ENCODE results near the gene RPA1.

RPA1 gene

DNA sequence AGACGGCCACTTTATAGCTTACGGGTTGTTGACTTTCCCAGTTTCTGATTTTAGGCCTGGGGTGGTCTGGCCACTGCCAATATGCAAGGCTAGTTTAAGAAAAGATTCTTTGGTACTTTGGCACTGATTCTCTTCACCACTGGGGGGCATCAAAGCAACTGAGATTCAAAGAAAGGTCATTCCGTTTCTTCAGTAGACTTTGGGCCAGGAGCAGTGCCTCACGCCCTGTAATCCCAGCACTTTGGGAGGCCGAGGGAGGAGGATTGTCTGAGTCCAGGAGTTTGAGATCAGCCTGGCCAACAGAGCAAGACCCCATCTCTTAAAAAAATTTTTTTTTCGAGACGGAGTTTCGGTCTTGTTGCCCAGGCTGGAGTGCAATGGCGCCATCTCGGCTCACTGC lies 53.0 kb downstream of the RPA1 start:
- H3K9ac ChIP-seq (ENCODE audit: low read length), result no peak overlapping the region
- no peak overlapping the region for H3K4me2 ChIP-seq (ENCODE audit: low read depth, low read length, poor library complexity, severe bottlenecking)
- H2AFZ ChIP-seq (ENCODE audit: low read depth, low read length, severe bottlenecking), result no peak overlapping the region
- H4K20me1 ChIP-seq (ENCODE audit: low read depth, low read length), result no peaks in the 10 kb centered on the region
- TF ChIP-seq, protein P1, sequence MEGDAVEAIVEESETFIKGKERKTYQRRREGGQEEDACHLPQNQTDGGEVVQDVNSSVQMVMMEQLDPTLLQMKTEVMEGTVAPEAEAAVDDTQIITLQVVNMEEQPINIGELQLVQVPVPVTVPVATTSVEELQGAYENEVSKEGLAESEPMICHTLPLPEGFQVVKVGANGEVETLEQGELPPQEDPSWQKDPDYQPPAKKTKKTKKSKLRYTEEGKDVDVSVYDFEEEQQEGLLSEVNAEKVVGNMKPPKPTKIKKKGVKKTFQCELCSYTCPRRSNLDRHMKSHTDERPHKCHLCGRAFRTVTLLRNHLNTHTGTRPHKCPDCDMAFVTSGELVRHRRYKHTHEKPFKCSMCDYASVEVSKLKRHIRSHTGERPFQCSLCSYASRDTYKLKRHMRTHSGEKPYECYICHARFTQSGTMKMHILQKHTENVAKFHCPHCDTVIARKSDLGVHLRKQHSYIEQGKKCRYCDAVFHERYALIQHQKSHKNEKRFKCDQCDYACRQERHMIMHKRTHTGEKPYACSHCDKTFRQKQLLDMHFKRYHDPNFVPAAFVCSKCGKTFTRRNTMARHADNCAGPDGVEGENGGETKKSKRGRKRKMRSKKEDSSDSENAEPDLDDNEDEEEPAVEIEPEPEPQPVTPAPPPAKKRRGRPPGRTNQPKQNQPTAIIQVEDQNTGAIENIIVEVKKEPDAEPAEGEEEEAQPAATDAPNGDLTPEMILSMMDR (IDR thresholded peaks at IDR 0.05; ENCODE audit: insufficient read depth, low read length, poor library complexity, severe bottlenecking), result peak; percentile 29
- TF ChIP-seq EZH2phosphoT487 (conservative IDR thresholded peaks at IDR 0.05; ENCODE audit: low read length), result no peak
- H3K27ac ChIP-seq (ENCODE audit: low read depth, low read length), result no peak overlapping the region
- peaks cover 27% of the 10 kb centered on the region for H3K36me3 ChIP-seq (ENCODE audit: low read length)
- no peaks in the 10 kb centered on the region for H3K9me2 ChIP-seq (replicated peaks; ENCODE audit: insufficient read depth, low read length)
- H3K79me2 ChIP-seq (ENCODE audit: insufficient read depth, low read length), result no peaks in the 10 kb centered on the region
- no peaks in the 10 kb centered on the region for H3K27me3 ChIP-seq (ENCODE audit: low read length)
- H3K9me3 ChIP-seq (ENCODE audit: insufficient read depth, low read length), result no peaks in the 10 kb centered on the region
- no peaks in the 10 kb centered on the region for H3F3A ChIP-seq (ENCODE audit: insufficient read depth)
- H3K4me3 ChIP-seq (ENCODE audit: insufficient read depth, low read length, poor library complexity, severe bottlenecking), result no peak overlapping the region

DNA sequence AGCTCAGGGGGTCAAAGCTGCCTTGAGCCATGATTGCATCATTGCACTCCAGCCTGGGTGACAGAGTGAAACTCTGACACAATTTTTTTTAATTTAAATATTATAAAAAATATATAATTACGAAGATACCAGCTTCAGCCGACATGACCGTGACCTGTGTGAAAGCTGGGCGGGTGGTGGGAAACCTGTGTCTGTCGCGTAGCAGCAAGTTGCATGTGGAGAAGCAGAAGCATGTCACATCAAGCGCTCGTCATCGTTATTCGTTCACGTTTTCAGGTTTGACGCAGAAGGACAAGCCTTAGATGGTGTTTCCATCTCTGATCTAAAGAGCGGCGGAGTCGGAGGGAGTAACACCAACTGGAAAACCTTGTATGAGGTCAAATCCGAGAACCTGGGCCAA lies 53.7 kb downstream of the RPA1 start:
- Histone ChIP-seq H3K4me3 (ENCODE audit: insufficient read depth, low read length, poor library complexity, severe bottlenecking) (no peak overlapping the region), H3K9me2 (replicated peaks; ENCODE audit: insufficient read depth, low read length) (no peaks in the 10 kb centered on the region), H4K20me1 (ENCODE audit: low read depth, low read length) (no peaks in the 10 kb centered on the region), H3K9ac (ENCODE audit: low read length) (no peak overlapping the region), H3K27me3 (ENCODE audit: low read length) (no peaks in the 10 kb centered on the region), H3K4me2 (ENCODE audit: low read depth, low read length, poor library complexity, severe bottlenecking) (no peak overlapping the region), H3K79me2 (ENCODE audit: insufficient read depth, low read length) (no peaks in the 10 kb centered on the region), H3K27ac (ENCODE audit: low read depth, low read length) (no peak overlapping the region), H3K9me3 (ENCODE audit: insufficient read depth, low read length) (no peaks in the 10 kb centered on the region), H3F3A (ENCODE audit: insufficient read depth) (no peaks in the 10 kb centered on the region), H3K36me3 (ENCODE audit: low read length) (peaks cover 24% of the 10 kb centered on the region), H2AFZ (ENCODE audit: low read depth, low read length, severe bottlenecking) (no peak overlapping the region)
- TF ChIP-seq, protein P1 (IDR thresholded peaks at IDR 0.05; ENCODE audit: insufficient read depth, low read length, poor library complexity, severe bottlenecking), result no peak
- TF ChIP-seq EZH2phosphoT487 (conservative IDR thresholded peaks at IDR 0.05; ENCODE audit: low read length), result no peak

DNA sequence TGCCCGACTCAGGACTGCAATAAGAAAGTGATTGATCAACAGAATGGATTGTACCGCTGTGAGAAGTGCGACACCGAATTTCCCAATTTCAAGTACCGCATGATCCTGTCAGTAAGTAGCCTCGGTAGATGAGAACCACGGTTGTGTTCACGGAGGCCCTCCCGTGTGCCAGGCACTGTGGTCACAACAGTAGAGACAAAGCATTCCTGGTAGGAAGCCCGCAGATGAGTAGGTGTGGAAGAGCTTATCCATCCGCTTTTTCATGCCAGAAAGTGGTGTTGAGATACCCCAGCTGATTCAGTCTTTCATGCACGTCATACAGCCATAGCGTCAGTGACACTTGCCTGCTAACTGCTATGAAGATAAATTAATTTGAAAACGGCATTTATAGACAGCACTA lies 58.9 kb downstream of the RPA1 start:
- TF ChIP-seq, protein P1 (IDR thresholded peaks at IDR 0.05; ENCODE audit: insufficient read depth, low read length, poor library complexity, severe bottlenecking), result no peak
- TF ChIP-seq EZH2phosphoT487 (conservative IDR thresholded peaks at IDR 0.05; ENCODE audit: low read length), result no peak
- Histone ChIP-seq H2AFZ (ENCODE audit: low read depth, low read length, severe bottlenecking) (no peak overlapping the region), H3K9me2 (replicated peaks; ENCODE audit: insufficient read depth, low read length) (no peaks in the 10 kb centered on the region), H3K9me3 (ENCODE audit: insufficient read depth, low read length) (no peaks in the 10 kb centered on the region), H3K4me3 (ENCODE audit: insufficient read depth, low read length, poor library complexity, severe bottlenecking) (no peak overlapping the region), H3K79me2 (ENCODE audit: insufficient read depth, low read length) (no peaks in the 10 kb centered on the region), H4K20me1 (ENCODE audit: low read depth, low read length) (no peaks in the 10 kb centered on the region), H3K36me3 (ENCODE audit: low read length) (peaks cover 40% of the 10 kb centered on the region), H3K27me3 (ENCODE audit: low read length) (no peaks in the 10 kb centered on the region), H3K27ac (ENCODE audit: low read depth, low read length) (no peak overlapping the region), H3F3A (ENCODE audit: insufficient read depth) (no peaks in the 10 kb centered on the region), H3K9ac (ENCODE audit: low read length) (no peak overlapping the region), H3K4me2 (ENCODE audit: low read depth, low read length, poor library complexity, severe bottlenecking) (no peak overlapping the region)

Measured in SU-DHL-6 (cell line).